AG20443 (cell line): ENCODE measurements around the gene SCYGR6.
"Not testable (repeated sequence)": the region's sequence is repeated elsewhere in the genome, so short reads cannot be mapped to it uniquely, and the experiment has no call there.

Source experiments
- DNase-seq: peaks from one replicate; pipeline ENCODE4 v3.0.0; 2012; ENCODE audit warnings: low spot score, mixed read lengths

Gene SCYGR6

GRCh38 chr2:227724394-227725039 lies at the start of gene SCYGR6:
TSS of gene SCYGR6 (minus strand) at chr2:227724757. CDS start at chr2:227724757, 0 bp downstream.
- no peak for DNase-seq

GRCh38 chr2:227774011-227774624 lies 49.6 kb upstream of the SCYGR6 start:
- no peak for DNase-seq

GRCh38 chr2:227772932-227773331 lies 48.4 kb upstream of the SCYGR6 start:
- no peak for DNase-seq

- DNase-seq = no peak
Measured at GRCh38 chr2:227772197-227772661, 47.7 kb upstream of the SCYGR6 start.

GRCh38 chr2:227767830-227768229 lies 43.3 kb upstream of the SCYGR6 start:
- DNase-seq = no peak

- DNase-seq = peak; percentile 89
Measured at GRCh38 chr2:227766373-227766883, 41.9 kb upstream of the SCYGR6 start.

GRCh38 chr2:227765788-227766372 lies 41.3 kb upstream of the SCYGR6 start:
- DNase-seq = no peak

GRCh38 chr2:227761740-227762476 lies 37.4 kb upstream of the SCYGR6 start:
- DNase-seq = no peak

GRCh38 chr2:227759411-227760118 lies 35.0 kb upstream of the SCYGR6 start:
- DNase-seq = no peak

GRCh38 chr2:227756261-227756660 lies 31.7 kb upstream of the SCYGR6 start:
- DNase-seq = not testable (repeated sequence)

- DNase-seq = no peak
Measured at GRCh38 chr2:227748079-227748478, 23.5 kb upstream of the SCYGR6 start.

- no peak for DNase-seq
Measured at GRCh38 chr2:227745594-227745993, 21.0 kb upstream of the SCYGR6 start, which contains the start of gene SCYGR8. TSS of gene SCYGR8 (plus strand) at chr2:227745894. CDS start at chr2:227745894, 0 bp downstream.

GRCh38 chr2:227740705-227741104 lies 16.1 kb upstream of the SCYGR6 start:
- DNase-seq = not testable (repeated sequence)

- DNase-seq = no peak
Measured at GRCh38 chr2:227739351-227739750, 14.8 kb upstream of the SCYGR6 start.

GRCh38 chr2:227728035-227728434 lies 3.5 kb upstream of the SCYGR6 start, which contains the start of gene SCYGR7:
TSS of gene SCYGR7 (plus strand) at chr2:227728335. CDS start at chr2:227728335, 0 bp downstream.
- DNase-seq = no peak

- DNase-seq = not testable (repeated sequence)
Measured at GRCh38 chr2:227722821-227723220, 1.7 kb downstream of the SCYGR6 start.

- DNase-seq = no peak
Measured at GRCh38 chr2:227720680-227721079, 3.9 kb downstream of the SCYGR6 start.

- DNase-seq = no peak
Measured at GRCh38 chr2:227719641-227720040, 4.9 kb downstream of the SCYGR6 start.

GRCh38 chr2:227717687-227718567 lies 6.6 kb downstream of the SCYGR6 start, which contains the start of gene SLC19A3:
TSS of gene SLC19A3 (minus strand) at chr2:227718028. CDS start at chr2:227702318, 15,710 bp downstream.
- peak; percentile 85 for DNase-seq

GRCh38 chr2:227716501-227716900 lies 8.1 kb downstream of the SCYGR6 start:
- no peak for DNase-seq
